ENCODE results near the gene SORL1.

SORL1 gene

DNA sequence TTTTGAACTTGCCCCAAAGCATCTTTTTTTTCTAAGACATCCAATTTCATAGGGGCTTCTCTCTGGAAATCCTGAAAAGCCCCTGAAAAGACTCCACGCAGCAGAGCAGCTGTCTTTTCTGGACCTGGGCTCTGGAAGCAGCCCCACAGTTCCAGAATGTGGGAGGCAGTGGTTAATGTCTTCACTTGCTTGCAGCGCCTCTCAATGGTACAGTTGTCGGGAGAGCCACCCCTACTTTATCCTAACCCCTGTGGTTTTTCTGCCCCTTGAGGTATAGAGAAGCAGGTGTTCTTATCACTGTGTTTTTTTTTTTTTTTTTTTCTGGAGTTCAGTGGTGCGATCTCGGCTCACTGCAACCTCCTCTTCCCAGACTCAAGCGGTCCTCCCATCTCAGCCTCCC is 84.0 kb downstream of the SORL1 start:
- DNase-seq (ENCODE audit: low read depth in 2 of 2): no peak

DNA sequence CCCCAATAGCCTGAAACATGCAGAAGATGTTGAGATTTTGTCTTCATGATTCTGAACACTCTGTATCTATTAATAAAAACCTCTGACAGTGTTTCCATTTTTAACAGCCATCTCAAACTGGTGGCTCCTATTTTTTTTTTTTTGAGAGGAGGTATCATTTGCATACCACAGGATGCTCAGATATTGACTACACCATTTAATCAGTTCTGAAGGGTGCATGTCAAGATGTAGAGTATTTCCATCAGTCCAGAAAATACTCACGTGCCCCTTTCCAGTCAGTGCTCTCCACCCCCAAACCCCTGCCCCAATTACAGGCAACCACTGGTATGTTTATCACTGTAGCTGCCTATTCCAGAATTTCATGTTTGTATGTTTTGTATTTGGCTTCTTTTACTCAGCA is 85.9 kb downstream of the SORL1 start:
- no peak for DNase-seq (ENCODE audit: low read depth in 2 of 2)

DNA sequence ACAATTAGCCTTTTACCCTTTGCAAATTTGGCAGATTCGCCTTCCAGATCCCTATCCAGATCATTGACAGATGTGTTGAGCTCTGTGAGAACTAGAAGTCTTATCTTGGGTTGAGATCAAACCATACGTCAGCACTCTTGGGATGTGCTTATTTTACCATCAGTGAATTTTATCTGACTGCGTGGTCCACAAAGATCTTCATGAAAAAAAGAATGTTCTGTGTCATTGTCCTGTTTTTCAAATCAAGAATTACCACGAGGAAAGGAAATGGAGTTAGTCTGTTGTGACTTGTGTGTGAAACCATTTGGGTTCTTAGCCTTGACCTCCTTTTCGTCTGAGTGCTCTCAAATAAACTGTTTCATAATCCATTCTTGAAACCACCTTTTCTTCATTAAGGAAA is 86.9 kb downstream of the SORL1 start:
- no peak for DNase-seq (ENCODE audit: low read depth in 2 of 2)

- DNase-seq (ENCODE audit: low read depth in 2 of 2): no peak
Measured at GRCh38 chr11:121540627-121541026, 88.5 kb downstream of the SORL1 start.

GRCh38 chr11:121543836-121544380 is 91.8 kb downstream of the SORL1 start:
- no peak for DNase-seq (ENCODE audit: low read depth in 2 of 2)

- DNase-seq (ENCODE audit: low read depth in 2 of 2): no peak
Measured at GRCh38 chr11:121544956-121545355, 92.8 kb downstream of the SORL1 start.

DNA sequence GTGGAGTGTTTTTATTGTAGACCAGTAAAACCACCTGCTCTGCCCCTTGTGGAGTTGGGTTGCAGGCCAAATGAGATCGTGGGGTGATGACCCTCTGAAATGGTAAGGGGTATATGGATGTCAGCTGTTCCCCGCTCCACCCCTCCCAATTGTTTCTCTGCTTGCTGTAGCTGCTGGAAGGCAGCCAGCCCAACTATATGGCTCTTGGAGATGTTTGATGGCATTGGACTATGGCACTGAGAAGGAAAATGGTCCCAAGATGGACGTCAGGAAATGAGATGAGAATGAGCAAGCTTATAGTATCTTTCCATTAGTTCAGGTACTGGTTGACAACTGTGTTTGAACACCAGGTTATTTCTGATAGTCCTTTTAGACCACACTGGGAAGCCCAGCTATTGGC is 95.5 kb downstream of the SORL1 start:
- no peak for DNase-seq (ENCODE audit: low read depth in 2 of 2)

DNA sequence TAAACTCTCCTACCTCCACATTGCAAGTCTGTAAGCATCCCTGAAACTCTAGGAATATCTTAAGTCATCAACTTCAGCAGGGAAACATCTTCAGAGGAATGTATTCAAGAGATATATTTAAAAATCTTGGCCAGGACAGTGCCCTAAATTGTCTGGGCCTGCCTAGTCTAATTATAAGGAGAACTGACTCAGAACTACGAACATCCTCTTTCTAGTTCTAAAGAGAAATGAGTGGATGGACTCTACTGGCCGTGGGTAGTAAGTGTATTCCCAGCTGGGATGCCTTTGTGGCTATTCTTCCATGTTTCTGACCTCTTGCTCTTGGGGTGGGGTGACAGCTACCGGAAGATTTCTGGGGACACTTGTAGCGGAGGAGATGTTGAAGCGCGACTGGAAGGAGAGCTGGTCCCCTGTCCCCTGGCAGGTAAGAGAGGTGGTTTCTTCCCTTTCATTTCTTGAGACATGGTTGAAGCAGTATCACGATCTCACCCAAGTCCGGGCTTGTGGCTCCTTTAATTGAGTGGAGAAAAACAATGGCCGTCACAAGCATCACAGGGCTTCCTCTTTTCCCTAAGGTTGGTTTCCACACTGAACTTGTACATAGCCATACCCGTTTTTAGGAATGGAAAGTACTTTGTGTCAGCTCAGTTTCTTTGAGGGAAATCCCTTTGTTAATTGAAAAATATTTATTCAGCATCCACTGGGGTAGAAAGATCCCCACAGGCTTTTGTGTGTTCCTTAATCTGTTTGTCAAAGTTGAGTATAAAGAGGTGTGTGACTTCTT is 98.3 kb downstream of the SORL1 start:
- no peak for DNase-seq (ENCODE audit: low read depth in 2 of 2)

DNA sequence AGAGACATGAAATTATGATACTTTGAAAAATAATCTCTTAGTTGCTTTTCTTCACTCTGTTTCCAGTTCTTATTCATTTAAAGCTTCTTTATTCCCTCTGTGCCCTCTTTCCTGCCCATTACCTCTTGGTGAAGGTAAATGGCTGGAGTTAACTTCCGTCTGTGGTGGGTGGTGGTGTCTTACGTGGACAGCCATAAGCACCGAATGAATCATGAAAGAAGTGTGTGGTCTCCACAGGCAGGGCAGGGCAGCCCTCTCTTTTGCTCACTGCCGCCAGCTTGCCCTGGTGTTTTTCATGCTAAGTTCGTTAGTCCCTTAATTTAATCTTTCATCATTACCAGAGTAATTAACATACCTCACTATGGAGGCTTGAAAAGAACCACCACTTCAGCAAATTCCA is 99.3 kb downstream of the SORL1 start:
- DNase-seq (ENCODE audit: low read depth in 2 of 2): no peak

GRCh38 chr11:121552154-121552553 is 100.0 kb downstream of the SORL1 start:
- no peak for DNase-seq (ENCODE audit: low read depth in 2 of 2)

DNA sequence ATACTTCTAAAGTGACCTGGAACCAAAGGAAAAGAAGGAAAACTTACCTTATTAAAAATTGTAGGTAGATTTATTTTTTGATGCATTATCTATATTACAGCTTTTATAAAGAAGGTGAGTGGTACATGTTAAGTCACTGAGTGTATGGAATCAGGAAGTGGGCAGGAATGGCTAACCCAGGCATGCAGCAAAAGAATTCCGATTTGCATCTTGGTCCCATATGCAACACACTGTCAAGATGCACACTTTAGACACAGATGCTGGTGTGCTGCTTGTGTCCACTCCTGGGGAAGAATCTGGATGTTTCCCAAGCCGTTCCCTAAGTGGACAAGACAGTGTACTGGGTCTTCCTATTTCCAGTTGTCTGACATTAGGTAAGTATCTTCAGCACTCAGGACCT is 100.5 kb downstream of the SORL1 start:
- DNase-seq (ENCODE audit: low read depth in 2 of 2): no peak

GRCh38 chr11:121553389-121553788 is 101.3 kb downstream of the SORL1 start:
- no peak for DNase-seq (ENCODE audit: low read depth in 2 of 2)

DNA sequence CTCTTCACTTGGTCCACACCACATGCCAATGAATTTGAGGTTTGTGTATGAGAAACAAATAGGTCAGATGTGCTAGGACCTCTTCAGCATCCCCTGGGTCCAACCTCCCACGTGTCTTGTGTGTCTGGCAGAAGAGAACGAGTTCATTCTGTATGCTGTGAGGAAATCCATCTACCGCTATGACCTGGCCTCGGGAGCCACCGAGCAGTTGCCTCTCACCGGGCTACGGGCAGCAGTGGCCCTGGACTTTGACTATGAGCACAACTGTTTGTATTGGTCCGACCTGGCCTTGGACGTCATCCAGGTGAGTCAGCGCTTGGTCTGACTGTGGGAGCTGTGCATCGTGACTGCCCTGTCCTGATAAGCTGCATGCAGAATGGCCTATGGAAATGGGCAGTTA is 101.7 kb downstream of the SORL1 start:
- DNase-seq (ENCODE audit: low read depth in 2 of 2): no peak

- DNase-seq (ENCODE audit: low read depth in 2 of 2): no peak
Measured at GRCh38 chr11:121554552-121554951, 102.4 kb downstream of the SORL1 start.

DNA sequence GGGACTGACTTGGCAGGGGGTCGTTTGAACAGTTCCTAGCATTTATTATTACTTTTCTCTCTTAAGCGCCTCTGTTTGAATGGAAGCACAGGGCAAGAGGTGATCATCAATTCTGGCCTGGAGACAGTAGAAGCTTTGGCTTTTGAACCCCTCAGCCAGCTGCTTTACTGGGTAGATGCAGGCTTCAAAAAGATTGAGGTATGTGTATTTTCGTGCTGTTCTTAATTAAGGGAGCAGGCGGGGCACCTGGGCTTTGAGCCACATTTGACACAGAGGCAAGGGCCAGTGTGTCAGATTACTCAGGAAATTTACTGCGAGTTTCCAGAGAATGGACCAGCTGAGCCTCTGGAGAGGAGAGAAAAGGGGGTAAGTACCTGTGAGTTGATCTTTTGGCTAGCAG is 103.0 kb downstream of the SORL1 start:
- no peak for DNase-seq (ENCODE audit: low read depth in 2 of 2)

DNA sequence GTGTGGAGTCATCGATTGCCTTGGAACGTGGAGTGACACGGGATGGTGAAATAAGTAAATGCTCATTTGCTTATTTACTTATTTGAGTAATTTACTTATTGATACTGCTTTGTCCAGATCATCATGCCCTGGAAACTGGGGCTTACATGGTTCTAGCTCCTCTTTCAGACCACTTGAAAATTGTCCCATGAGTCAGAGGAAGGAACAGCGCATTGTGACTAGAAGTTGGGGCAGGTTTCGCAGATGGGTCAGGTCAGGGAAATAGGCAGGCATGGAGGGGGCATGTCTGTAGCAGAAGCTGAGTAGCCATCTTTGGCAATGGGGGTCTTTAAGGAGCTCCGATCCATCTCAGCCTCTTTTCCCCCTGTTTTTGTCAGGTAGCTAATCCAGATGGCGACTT is 104.8 kb downstream of the SORL1 start:
- no peak for DNase-seq (ENCODE audit: low read depth in 2 of 2)

- DNase-seq (ENCODE audit: low read depth in 2 of 2): no peak
Measured at GRCh38 chr11:121557348-121557747, 105.2 kb downstream of the SORL1 start.

DNA sequence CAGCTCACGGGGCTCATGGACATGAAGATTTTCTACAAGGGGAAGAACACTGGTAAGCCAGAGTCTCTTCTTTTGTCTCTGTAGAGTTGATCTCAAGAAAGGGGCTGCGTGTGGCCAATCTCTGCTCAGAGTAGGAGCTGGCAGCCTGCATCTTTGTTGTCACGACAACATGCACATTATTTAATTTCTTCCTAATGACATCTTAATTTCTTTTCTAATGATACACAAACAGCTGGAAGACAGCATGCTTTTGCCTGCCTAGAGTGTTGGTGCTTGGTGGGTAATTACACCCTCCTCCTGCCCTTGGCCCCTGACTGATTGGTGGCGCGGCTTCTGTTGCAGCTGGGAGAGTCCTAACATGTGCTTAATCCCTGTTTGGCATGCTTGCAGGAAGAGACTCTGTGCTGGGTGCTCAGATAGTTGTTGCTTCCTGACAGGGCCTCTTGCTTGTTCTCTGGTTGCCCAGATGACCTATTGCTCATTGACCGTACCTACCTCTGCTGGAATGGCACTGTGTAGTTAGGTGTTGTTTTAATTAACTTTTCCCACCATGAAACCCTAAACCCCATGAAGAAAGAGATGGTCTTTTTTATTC is 107.6 kb downstream of the SORL1 start:
- no peak for DNase-seq (ENCODE audit: low read depth in 2 of 2)

DNA sequence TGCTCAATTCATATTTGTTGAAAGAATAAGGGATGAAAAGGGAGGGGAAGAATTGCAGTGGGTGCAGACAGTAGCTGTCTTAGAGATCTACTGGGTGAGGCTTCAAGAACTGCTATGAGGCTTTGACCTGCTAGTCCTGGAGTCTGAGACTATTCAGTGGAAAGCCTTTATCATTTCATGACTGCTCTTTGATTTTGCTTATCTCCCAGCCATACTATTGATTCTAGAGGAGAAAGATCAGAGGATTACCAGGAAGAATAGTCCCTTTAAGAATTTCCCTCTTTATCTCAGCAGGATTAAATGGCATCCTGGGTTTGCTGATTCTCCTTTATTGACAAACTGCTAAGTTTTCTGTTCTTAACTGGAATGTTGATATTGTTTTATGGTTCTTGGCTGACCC is 108.1 kb downstream of the SORL1 start:
- no peak for DNase-seq (ENCODE audit: low read depth in 2 of 2)

- DNase-seq (ENCODE audit: low read depth in 2 of 2): no peak
Measured at GRCh38 chr11:121561240-121561639, 109.1 kb downstream of the SORL1 start.

- DNase-seq (ENCODE audit: low read depth in 2 of 2): no peak
Measured at GRCh38 chr11:121561716-121562115, 109.6 kb downstream of the SORL1 start.

DNA sequence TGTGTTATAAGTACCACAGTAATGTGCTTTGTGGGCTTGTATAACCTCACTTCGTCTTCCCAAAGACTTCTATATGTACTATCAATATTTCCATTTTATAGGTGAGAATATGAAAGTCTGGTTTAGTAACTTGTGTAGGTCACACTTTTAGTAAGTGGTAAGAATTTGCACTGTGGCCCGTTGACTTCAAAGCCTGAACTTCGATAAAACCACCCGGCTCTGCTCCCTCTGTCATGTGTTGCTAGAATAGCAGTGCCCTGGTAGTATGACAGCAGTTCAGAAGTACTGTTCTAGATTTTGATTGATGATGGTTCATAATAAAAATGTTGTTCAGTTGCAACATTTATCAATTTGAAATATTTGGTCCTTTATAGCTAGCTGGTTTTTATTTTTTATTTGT is 110.9 kb downstream of the SORL1 start:
- DNase-seq (ENCODE audit: low read depth in 2 of 2): no peak

All from stimulated activated CD8-positive, alpha-beta memory T cell treated with anti-CD3 and anti-CD28 coated beads, Interleukin-15, amount 100 ng/mL, for 4 hours (primary cell).